Transverse colon (tissue), 4 donors: Measurements from ENCODE around the gene SLC25A2. TPM values are rescaled to one million over a fixed set of nuclear protein-coding genes. Genes with fewer than 3 reads are reported as not detected.

Source experiments
- DNase-seq: peaks from one replicate; pipeline ENCODE4 v3.0.0-alpha.2; 2019
- H3K27ac ChIP-seq, 4 donors: fragments of 200-600 bp; sonication (generic); 2 replicates each; pipeline ENCODE4 v1.5.1; 2016 to 2018; ENCODE audit warnings: inconsistent platforms in 4 of 4
- H3K27me3 ChIP-seq: fragments of 200-600 bp; sonication (generic); 2 replicates; pipeline ENCODE4 v1.5.1; 2017; ENCODE audit warnings: inconsistent platforms
- H3K36me3 ChIP-seq, 4 donors: fragments of 200-600 bp; sonication (generic); 2 replicates each; pipeline ENCODE4 v1.5.1; 2017 to 2019; ENCODE audit warnings: inconsistent platforms in 4 of 4
- H3K4me1 ChIP-seq, 4 donors: fragments of 200-600 bp; sonication (generic); 2 replicates each; pipeline ENCODE4 v1.5.1; 2017 to 2020; ENCODE audit warnings: inconsistent platforms in 4 of 4
- H3K4me3 ChIP-seq, 4 donors: fragments of 200-600 bp; sonication (generic); 1 replicate in 1 of 4; 2 replicates in 3 of 4; pipeline versions ENCODE4 v1.5.1 to v1.6.1; 2017 to 2019; ENCODE audit warnings: inconsistent platforms in 4 of 4
- H3K9me3 ChIP-seq, 2 donors: fragments of 200-600 bp; sonication (generic); 2 replicates each; pipeline ENCODE4 v1.5.1; 2017 to 2019; ENCODE audit warnings: inconsistent platforms in 2 of 2
- CTCF ChIP-seq, 5 experiments: fragments of 200-600 bp in 3 of 5; fragments of 450-650 bp in 2 of 5; sonication (generic) in 3 of 5; IDR thresholded peaks; 1 replicate in 2 of 5; 2 replicates in 3 of 5; pipeline ENCODE4 v1.5.1; 2016 to 2017; ENCODE audit warnings: antibody characterized with exemption in 5 of 5, inconsistent platforms in 3 of 5, mild to moderate bottlenecking in 2 of 5, moderate library complexity in 1 of 5
- EP300 ChIP-seq: sonication (generic); formaldehyde crosslinking; IDR thresholded peaks from one replicate; pipeline ENCODE4 v1.6.1; 2017; ENCODE audit warnings: antibody characterized with exemption, low read depth
- POLR2A ChIP-seq: fragments of 450-650 bp; IDR thresholded peaks from one replicate; pipeline ENCODE4 v1.6.1; 2016; ENCODE audit warnings: antibody characterized with exemption, mild to moderate bottlenecking, moderate library complexity
- POLR2AphosphoS5 ChIP-seq, 3 donors: sonication (generic); formaldehyde crosslinking; IDR thresholded peaks; one replicate each; pipeline ENCODE4 v1.6.1; 2016; ENCODE audit warnings: antibody characterized with exemption in 3 of 3
- WGBS, 2 donors: methylation state at CpG; one replicate each; pipeline ENCODE4 v1.1.5; 2018; ENCODE audit warnings: low coverage in 1 of 2; 5-methylcytosine and 5-hydroxymethylcytosine counted together
- in situ Hi-C, 4 donors: fragments of 200-750 bp; cut with MboI; loops; one replicate each; pipeline versions ENCODE4 v1.15.0 to v1.15.1; 2017; ENCODE audit warnings: low sequenced_read_pairs in 3 of 4, low pct_ligation_motif_present in 1 of 4, low pct_unique_long_range_greater_than_20kb in 1 of 4
- intact Hi-C: fragments of 100-400 bp; cut with DNase I; formaldehyde crosslinking; loops from one replicate; pipeline ENCODE4 v1.15.1; 2023; ENCODE audit warnings: low total_unique reads
- total RNA-seq, 4 donors: library from RNA; depleted of rRNA; stranded (reverse); fragments of >200 nt; gene quantifications; one replicate each; pipeline ENCODE4 v1.1.0, GENCODE V29; 2016

SLC25A2 gene
- total RNA-seq, 4 donors from 2014 or later: 1.4 to 1.8 TPM; not detected in 2

- peak; percentile 63 for DNase-seq
- Histone ChIP-seq H3K27ac (peak overlapping the region; percentile 14 to 64 (median 38)), H3K27me3 (peaks cover 13% of the 10 kb centered on the region), H3K36me3 (no peaks in the 10 kb centered on the region), H3K9me3 (peaks cover 24 to 41% of the 10 kb centered on the region in 2 donors), H3K4me3 (peak overlapping the region in 3 of 4 donors; percentile 26 to 50 (median 35)), H3K4me1 (peaks cover 0 to 2% (median under 1%) of the 10 kb centered on the region in 4 donors)
- intact Hi-C loops: loop anchor here (10.0 kb wide), 1 partner anchor 239 kb away; no protein-coding TSS in a partner anchor
- in situ Hi-C loops: no loop called here
- WGBS, 2 donors: 19 to 29% methylated on average over 24 to 27 of the region's 27 CpGs
- peak in 1 of 3 donors; percentile 31 for TF ChIP-seq POLR2AphosphoS5 (IDR thresholded peaks at IDR 0.05)
- no peak for TF ChIP-seq POLR2A
- no peak for TF ChIP-seq EP300
- TF ChIP-seq CTCF (IDR thresholded peaks at IDR 0.05): peak; percentile 39 to 49 (median 44)
Measured at GRCh38 chr5:141326088-141326854, 22.4 kb upstream of the SLC25A2 start.

GRCh38 chr5:141322261-141322660 is 18.4 kb upstream of the SLC25A2 start:
- H3K4me1 ChIP-seq: peaks cover 0 to 12% (median 4%) of the 10 kb centered on the region in 4 donors
- 77 to 93% methylated on average over 3 of the region's 3 CpGs for WGBS, 2 donors
- no peak overlapping the region for H3K4me3 ChIP-seq
- H3K27ac ChIP-seq: no peak overlapping the region
- in situ Hi-C loops (loop anchor here in 1 of 4 donors (25.0 kb wide), 1 partner anchor 240 kb away; no protein-coding TSS in a partner anchor), intact Hi-C loops (loop anchor here (10.0 kb wide), 1 partner anchor 243 kb away; no protein-coding TSS in a partner anchor)
- TF ChIP-seq POLR2AphosphoS5 (IDR thresholded peaks at IDR 0.05): no peak
- no peak for TF ChIP-seq EP300
- TF ChIP-seq POLR2A: no peak
- no peak for TF ChIP-seq CTCF (IDR thresholded peaks at IDR 0.05)
- peaks cover 38 to 50% of the 10 kb centered on the region in 2 donors for H3K9me3 ChIP-seq
- peaks cover 0 to 27% (median 12%) of the 10 kb centered on the region in 4 donors for H3K36me3 ChIP-seq
- no peaks in the 10 kb centered on the region for H3K27me3 ChIP-seq
- DNase-seq: no peak

GRCh38 chr5:141320225-141321169 is 16.6 kb upstream of the SLC25A2 start, which contains the start of gene TAF7:
Gene TAF7, minus strand, starts transcription at chr5:141320784. Its CDS starts 740 bp downstream, at chr5:141320044.
- WGBS, 2 donors: 0 to 2% methylated on average over 1 to 67 of the region's 67 CpGs
- peaks cover 0 to 12% (median 4%) of the 10 kb centered on the region in 4 donors for H3K4me1 ChIP-seq
- TF ChIP-seq POLR2A: peak; percentile 95
- TF ChIP-seq CTCF (IDR thresholded peaks at IDR 0.05): peak; percentile 79 to 86 (median 85)
- TF ChIP-seq EP300: no peak
- TF ChIP-seq POLR2AphosphoS5 (IDR thresholded peaks at IDR 0.05): peak; percentile 91 to 98 (median 96)
- in situ Hi-C loops: loop anchor here in 1 of 4 donors (25.0 kb wide), 1 partner anchor 242 kb away; no protein-coding TSS in a partner anchor
- intact Hi-C loops: loop anchor here (10.0 kb wide), 1 partner anchor 244 kb away; no protein-coding TSS in a partner anchor
- H3K27me3 ChIP-seq: no peaks in the 10 kb centered on the region
- peak; percentile 92 for DNase-seq
- peaks cover 53 to 63% of the 10 kb centered on the region in 2 donors for H3K9me3 ChIP-seq
- peak within 1 kb of the TSS; percentile 87 to 97 (median 92) for H3K27ac ChIP-seq
- H3K4me3 ChIP-seq: peak within 1 kb of the TSS; percentile 32 to 80 (median 62)
- peaks cover 0 to 45% (median 20%) of the 10 kb centered on the region in 4 donors for H3K36me3 ChIP-seq
